B cell (primary cell): ENCODE measurements around the gene YPEL3. TPM values are rescaled to one million over a fixed set of nuclear protein-coding genes. Genes with fewer than 3 reads are reported as not detected.

Source experiments
- ATAC-seq: fragments of 200-7000 bp; cut with Tn5 transposase; one replicate; pipeline ENCODE4 v1.10.0; 2021; ENCODE audit warnings: low read depth, mild to moderate bottlenecking, moderate number of reproducible peaks, moderate library complexity
- CTCF ChIA-PET: fragments of 350-600 bp; sonication (Branson Sonifier 250); formaldehyde crosslinking; loops from one replicate; lab custom pipeline; 2021; ENCODE audit warnings: antibody characterized with exemption, inconsistent platforms; lab: Charles Lee
- POLR2A ChIA-PET: fragments of 350-600 bp; sonication (Branson Sonifier 250); formaldehyde crosslinking; loops from one replicate; lab custom pipeline; 2021; ENCODE audit warnings: antibody characterized with exemption; lab: Charles Lee
- DNase-seq: peaks from one replicate; pipeline ENCODE4 v3.0.0; 2013
- H2AFZ ChIP-seq: 2 replicates; pipeline ENCODE4 v1.6.1; 2012; ENCODE audit warnings: mild to moderate bottlenecking, low read depth, low read length; ENCODE audit not compliant: insufficient read depth, poor library complexity, severe bottlenecking
- H3K27ac ChIP-seq, 2 donors: 1 replicate in 1 of 2; 2 replicates in 1 of 2; pipeline ENCODE4 v1.5.1; 2012 to 2013; ENCODE audit warnings: low read length in 2 of 2, mild to moderate bottlenecking in 2 of 2, moderate library complexity in 1 of 2
- H3K27me3 ChIP-seq, 4 experiments: fragments of 200-600 bp in 1 of 4; sonication (generic) in 1 of 4; replicated peaks in 1 of 4; 1 replicate in 2 of 4; 2 replicates in 2 of 4; pipeline versions ENCODE4 v1.6.1 to v1.7.0; 2013 to 2016; ENCODE audit warnings: low read length in 3 of 4, mild to moderate bottlenecking in 2 of 4, mixed read lengths in 1 of 4, moderate library complexity in 1 of 4; ENCODE audit not compliant: insufficient read depth in 4 of 4, control insufficient read depth in 3 of 4; ENCODE audit errors: control extremely low read depth in 1 of 4
- H3K36me3 ChIP-seq, 2 experiments: replicated peaks in 1 of 2; 1 replicate in 1 of 2; 2 replicates in 1 of 2; pipeline versions ENCODE4 v1.6.1 to v1.7.1; 2013; ENCODE audit warnings: low read length in 1 of 2; ENCODE audit not compliant: insufficient read depth in 2 of 2, control insufficient read depth in 1 of 2; ENCODE audit errors: control extremely low read depth in 1 of 2, extremely low read depth in 1 of 2
- H3K4me1 ChIP-seq, 2 donors: fragments of 200-600 bp in 1 of 2; sonication (generic) in 1 of 2; 1 replicate in 1 of 2; 2 replicates in 1 of 2; pipeline versions ENCODE4 v1.5.1 to v1.6.1; 2013 to 2017; ENCODE audit warnings: low read length in 2 of 2; ENCODE audit not compliant: control insufficient read depth in 2 of 2, insufficient read depth in 2 of 2
- H3K4me2 ChIP-seq: replicated peaks from 2 replicates; pipeline ENCODE3; 2012; ENCODE audit warnings: mild to moderate bottlenecking, low read depth, low read length; ENCODE audit not compliant: poor library complexity, severe bottlenecking
- H3K4me3 ChIP-seq, 5 experiments: fragments of 200-600 bp in 1 of 5; sonication (generic) in 1 of 5; 1 replicate in 3 of 5; 2 replicates in 2 of 5; pipeline versions ENCODE4 v1.5.1 to v1.7.0; 2011 to 2016; ENCODE audit warnings: low read length in 4 of 5, mild to moderate bottlenecking in 4 of 5, low read depth in 2 of 5, control low read depth in 1 of 5, moderate library complexity in 1 of 5; ENCODE audit not compliant: insufficient read depth in 1 of 5; ENCODE audit errors: control extremely low read depth in 1 of 5, extremely low read depth in 1 of 5
- H3K79me2 ChIP-seq: fragments of 200-600 bp; sonication (generic); one replicate; pipeline ENCODE4 v1.6.0; 2016; ENCODE audit warnings: low read length; ENCODE audit not compliant: control insufficient read depth, insufficient read depth
- H3K9ac ChIP-seq: fragments of 200-600 bp; sonication (generic); 2 replicates; pipeline ENCODE4 v1.6.1; 2017; ENCODE audit warnings: mild to moderate bottlenecking, low read length, moderate library complexity
- H3K9me3 ChIP-seq, 3 donors: one replicate each; pipeline versions ENCODE4 v1.6.1 to v1.7.1; 2013; ENCODE audit warnings: low read length in 2 of 3; ENCODE audit not compliant: control insufficient read depth in 2 of 3, insufficient read depth in 1 of 3; ENCODE audit errors: control extremely low read depth in 1 of 3
- H4K20me1 ChIP-seq: 2 replicates; pipeline ENCODE4 v1.6.0; 2012; ENCODE audit warnings: mild to moderate bottlenecking, low read length; ENCODE audit not compliant: insufficient read depth, control insufficient read depth, poor library complexity, severe bottlenecking
- H3K27ac Mint-ChIP-seq: one replicate; pipeline ENCODE4 v1.8.0; 2021; ENCODE audit warnings: mixed read lengths
- H3K27me3 Mint-ChIP-seq: one replicate; pipeline ENCODE4 v1.8.0; 2021; ENCODE audit warnings: mixed read lengths
- H3K4me1 Mint-ChIP-seq: one replicate; pipeline ENCODE4 v1.8.0; 2021; ENCODE audit warnings: mixed read lengths
- H3K4me3 Mint-ChIP-seq: one replicate; pipeline ENCODE4 v1.8.0; 2021; ENCODE audit warnings: mixed read lengths
- H3K9me3 Mint-ChIP-seq: one replicate; pipeline ENCODE4 v1.8.0; 2022; ENCODE audit warnings: mixed read lengths; ENCODE audit not compliant: insufficient read depth
- CTCF ChIP-seq: fragments of 200-600 bp; IDR thresholded peaks from one replicate; pipeline ENCODE4 v1.8.0; 2022; ENCODE audit warnings: antibody characterized with exemption, mild to moderate bottlenecking
- EZH2 ChIP-seq: IDR thresholded peaks from 2 replicates; pipeline ENCODE4 v1.6.1; 2012; ENCODE audit warnings: borderline replicate concordance, low read depth, mild to moderate bottlenecking, moderate library complexity, low read length; ENCODE audit not compliant: insufficient read depth, poor library complexity, severe bottlenecking
- WGBS: methylation state at CpG from one replicate; pipeline ENCODE4 v1.1.5; 2013; ENCODE audit warnings: missing lambda C conversion rate; ENCODE audit not compliant: insufficient coverage; 5-methylcytosine and 5-hydroxymethylcytosine counted together
- intact Hi-C: fragments of 100-400 bp; cut with micrococcal nuclease; formaldehyde crosslinking; loops from one replicate; pipeline ENCODE4 v1.10.0; 2022
- polyA plus RNA-seq: library from polyadenylated mRNA; depleted of rRNA; stranded (reverse); fragments of >200 nt; gene quantifications from 2 replicates; pipeline ENCODE4 v1.2.3, GENCODE V29; 2012
- total RNA-seq, 2 donors: library from RNA; stranded (reverse); fragments of 120-200 nt in 1 of 2; gene quantifications; 1 replicate in 1 of 2; 2 replicates in 1 of 2; pipeline versions ENCODE4 v1.2.3 to v1.2.4, GENCODE V29; 2013 to 2022

YPEL3 gene
- total and polyA plus RNA-seq, 2 donors (not counting 1 experiment from before 2014, with no cell fraction given), result 314 to 414 TPM

DNA sequence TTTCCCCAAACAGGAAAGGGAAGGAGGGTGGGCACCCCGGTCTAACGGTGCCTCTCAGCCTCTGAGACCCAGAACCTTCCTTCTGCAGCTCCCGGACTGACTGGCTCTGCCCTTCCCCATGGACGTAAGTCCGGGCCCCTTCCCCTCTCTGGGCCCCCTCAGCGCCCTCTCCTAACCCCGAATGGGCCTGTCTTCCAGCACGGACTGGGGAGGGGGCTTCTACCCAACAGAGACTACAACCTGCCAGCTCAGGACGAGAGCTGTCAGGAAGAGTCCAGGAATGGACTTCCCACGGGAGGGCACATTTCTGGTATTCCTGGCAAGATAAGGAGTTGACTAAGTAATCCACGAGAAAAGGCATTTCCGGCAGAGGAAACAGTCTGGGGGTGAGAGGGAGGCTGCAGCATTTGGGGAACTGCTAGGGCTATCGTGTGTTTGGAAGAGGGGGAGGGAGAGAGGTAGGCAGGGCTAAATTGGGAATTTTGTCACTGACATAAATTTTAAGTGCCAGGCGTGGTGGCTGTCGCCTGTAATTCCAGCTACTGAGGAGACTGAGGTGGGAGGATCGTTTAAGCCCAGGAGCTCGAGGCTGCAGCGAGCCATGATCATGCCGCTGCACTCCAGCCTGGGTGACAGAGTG lies 42.5 kb downstream of the YPEL3 start:
- H2AFZ ChIP-seq, result peak overlapping the region; percentile 83
- peaks cover 5 to 12% of the 10 kb centered on the region in 2 donors for H3K4me1 ChIP-seq
- H3K79me2 ChIP-seq, result peaks cover 3% of the 10 kb centered on the region
- peak overlapping the region; percentile 68 for H3K9ac ChIP-seq
- H3K27me3 Mint-ChIP-seq, result no peaks in the 10 kb centered on the region
- ChIA-PET CTCF (interaction anchor here (0.7 to 1.7 kb wide), 3 partner anchors 13 to 90 kb away, joined by 3 to 5 read pairs (median 4); no protein-coding TSS in a partner anchor), POLR2A (interaction anchor here (0.6 to 1.0 kb wide), 2 partner anchors 12 to 123 kb away, joined by 3 to 8 read pairs; partner anchors contain the start of gene ALDOA)
- no peaks in the 10 kb centered on the region for H3K9me3 Mint-ChIP-seq
- H3K4me3 Mint-ChIP-seq, result peak overlapping the region; percentile 87
- TF ChIP-seq CTCF (no peak), EZH2 (no peak)
- H3K27ac Mint-ChIP-seq, result peak overlapping the region; percentile 64
- no peak for DNase-seq
- H3K4me1 Mint-ChIP-seq, result peaks cover 13% of the 10 kb centered on the region
- peak overlapping the region; percentile 9 to 70 (median 63) for H3K4me3 ChIP-seq
- 14% methylated on average over 18 of the region's 19 CpGs for WGBS
- no peaks in the 10 kb centered on the region for H4K20me1 ChIP-seq
- intact Hi-C loops, result loop anchor here (1.0 kb wide), 3 partner anchors 12 to 190 kb away; partner anchors contain the start of genes ALDOA and CDIPT
- no peaks in the 10 kb centered on the region for H3K36me3 ChIP-seq
- peak overlapping the region in 1 of 2 donors; percentile 5 for H3K27ac ChIP-seq
- peak overlapping the region; percentile 97 for H3K4me2 ChIP-seq
- peaks cover 0 to 3% (median 0%) of the 10 kb centered on the region in 4 experiments for H3K27me3 ChIP-seq
- ATAC-seq, result peak; percentile 19
- H3K9me3 ChIP-seq, result no peaks in the 10 kb centered on the region
